HG02571 (cell line): ENCODE data around the gene ISG20L2.

Experiments
- ATAC-seq: cut with Tn5 transposase; IDR thresholded peaks from one replicate; pipeline ENCODE4 v1.9.1; 2021; ENCODE audit warnings: mild to moderate bottlenecking, moderate library complexity; ENCODE audit not compliant: unreplicated experiment

The ISG20L2 gene

DNA sequence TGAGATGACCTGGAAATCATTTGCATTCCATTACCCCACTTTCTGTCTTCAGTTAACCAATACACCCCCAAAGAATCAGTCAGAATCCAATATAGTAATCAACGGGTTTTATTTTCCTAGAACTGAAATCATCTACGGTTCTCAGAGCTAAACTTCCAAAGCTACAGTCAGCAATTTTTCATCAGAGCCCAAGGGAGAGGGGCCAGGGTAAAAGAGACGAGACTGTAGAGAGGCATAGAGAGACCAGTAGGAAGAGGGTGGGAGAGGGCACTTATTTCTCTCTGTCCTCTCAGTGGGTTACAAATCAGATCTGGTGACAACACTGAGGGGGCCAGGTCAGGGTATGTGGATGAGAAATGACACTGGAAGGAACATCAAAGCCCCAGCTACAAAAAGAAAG is 13.5 kb upstream of the ISG20L2 start:
- no peak for ATAC-seq

DNA sequence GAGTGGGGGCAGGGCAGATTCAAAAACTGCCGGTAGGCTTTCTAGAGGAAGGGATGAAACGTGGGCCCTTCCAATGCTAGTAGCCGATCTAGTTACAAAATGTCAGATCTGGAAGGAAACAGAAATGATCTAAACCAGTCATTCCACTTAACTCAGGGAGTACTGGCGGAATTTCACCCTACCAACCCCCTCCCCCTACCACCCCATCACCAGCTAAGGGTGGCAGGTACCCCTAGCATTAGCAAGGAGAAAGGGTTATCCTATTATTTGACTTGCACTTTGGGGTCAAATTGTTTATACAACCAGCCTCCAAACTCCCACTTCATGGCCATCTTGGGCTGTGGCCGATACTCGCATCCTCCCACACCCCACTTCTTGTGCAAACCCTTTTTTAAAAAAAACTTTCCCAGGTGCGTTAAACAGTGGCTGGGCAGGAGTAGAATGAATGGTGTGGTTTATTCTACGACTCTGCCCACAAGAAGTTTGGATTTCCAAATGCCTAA is 13.0 kb upstream of the ISG20L2 start:
- ATAC-seq = no peak

DNA sequence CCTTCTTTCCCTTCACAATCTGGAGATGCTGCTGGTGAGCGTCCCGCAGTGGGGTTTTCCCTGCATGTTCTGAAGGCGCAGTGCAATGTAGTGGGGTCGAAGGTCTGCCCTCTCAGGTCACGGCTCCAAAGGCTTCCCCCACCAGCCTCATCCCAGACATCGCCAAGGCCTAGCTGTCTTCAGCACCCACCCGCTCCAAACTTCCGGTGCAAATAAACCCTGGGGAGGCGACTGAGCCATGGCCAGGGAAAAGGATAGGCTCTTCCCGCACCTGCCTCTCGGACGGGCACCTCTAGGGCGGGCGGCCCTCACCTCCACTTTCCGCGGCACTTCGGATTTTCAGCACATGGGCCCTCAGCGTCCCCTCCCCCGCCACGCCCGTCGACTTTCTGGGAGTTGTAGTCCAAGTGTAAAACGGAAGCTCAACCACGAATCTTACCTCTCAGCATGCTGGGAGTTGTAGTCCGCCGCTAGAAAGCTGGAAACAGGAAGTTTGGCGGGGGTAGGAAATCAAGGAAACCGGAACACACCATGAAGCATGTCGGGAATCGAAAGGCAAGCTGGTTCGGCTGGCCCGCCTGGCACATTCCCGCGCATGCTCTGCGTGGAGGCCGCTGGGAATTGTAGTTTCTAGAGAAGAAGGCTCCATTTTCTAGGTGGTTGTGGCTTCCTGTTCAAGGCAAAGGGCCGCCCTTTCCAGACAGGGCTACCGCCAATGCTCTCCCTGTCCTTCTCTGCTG is 12.3 kb upstream of the ISG20L2 start, which contains the start of gene MRPL24:
MRPL24 (minus strand) TSS at position 348 of the 740 bp plus-strand sequence. CDS start 2,384 bp downstream, outside the sequence.
- peak; percentile 84 for ATAC-seq

DNA sequence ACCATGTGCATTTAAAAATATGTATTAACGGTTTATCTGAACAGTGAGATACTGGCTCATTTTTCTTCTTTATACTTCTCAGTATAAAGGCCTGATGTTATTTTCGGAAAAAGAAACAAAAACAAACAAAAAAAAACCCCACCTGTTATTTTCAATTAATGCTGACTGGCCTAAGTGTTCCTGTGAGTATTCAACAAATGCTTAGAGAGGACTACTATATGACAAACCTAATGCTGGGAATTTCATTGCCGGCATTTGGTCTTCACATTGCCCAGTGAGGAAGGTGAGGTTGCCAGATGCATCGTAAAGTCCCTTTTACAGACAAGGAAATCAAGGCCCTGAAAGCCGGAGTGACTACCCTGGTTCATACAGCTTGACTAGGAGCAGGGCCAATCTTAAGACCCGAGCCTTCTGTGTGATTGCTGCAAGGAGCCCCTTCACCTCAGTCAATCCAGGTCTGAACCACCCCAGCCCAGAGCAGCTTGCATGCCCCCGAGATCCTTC is 11.7 kb upstream of the ISG20L2 start:
- ATAC-seq = peak; percentile 0

DNA sequence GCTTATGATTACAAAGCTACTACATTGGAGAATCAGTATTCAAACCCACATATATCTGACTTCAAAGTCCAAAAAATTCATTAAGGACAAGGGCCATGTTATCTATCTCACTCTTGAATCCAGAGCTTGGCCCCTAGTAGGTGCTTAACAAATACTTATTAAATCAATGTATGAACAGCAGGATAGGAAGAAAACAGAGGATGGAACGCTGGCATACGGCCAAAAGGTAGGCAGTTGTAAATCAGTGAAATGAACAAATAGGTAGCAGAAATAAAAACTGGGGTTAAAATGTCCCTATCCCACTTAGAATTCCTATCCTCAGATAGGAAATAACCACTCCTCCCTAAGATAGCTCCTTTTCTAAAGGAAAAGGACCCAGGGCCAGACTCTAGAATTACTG is 10.3 kb upstream of the ISG20L2 start:
- ATAC-seq = no peak

DNA sequence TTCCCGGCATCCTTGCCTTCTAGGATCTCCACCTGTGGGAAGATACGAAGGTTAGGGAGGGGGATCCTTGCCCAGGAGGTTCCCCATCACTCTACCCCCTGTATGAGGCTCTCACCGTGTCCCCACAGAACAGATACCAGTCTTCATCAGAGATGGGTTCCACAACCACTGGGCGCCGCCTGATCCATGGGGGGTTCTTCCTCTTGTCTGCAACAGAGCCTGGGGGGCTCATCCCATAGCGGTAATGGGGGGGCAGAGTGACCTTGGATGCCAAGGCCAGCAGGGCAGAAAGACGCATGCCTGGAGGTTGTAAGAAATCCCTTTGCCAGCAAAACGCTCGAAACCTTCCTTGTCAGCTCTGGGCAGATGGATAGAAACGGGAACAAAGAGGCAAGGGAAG is 9.8 kb upstream of the ISG20L2 start:
- ATAC-seq = no peak

DNA sequence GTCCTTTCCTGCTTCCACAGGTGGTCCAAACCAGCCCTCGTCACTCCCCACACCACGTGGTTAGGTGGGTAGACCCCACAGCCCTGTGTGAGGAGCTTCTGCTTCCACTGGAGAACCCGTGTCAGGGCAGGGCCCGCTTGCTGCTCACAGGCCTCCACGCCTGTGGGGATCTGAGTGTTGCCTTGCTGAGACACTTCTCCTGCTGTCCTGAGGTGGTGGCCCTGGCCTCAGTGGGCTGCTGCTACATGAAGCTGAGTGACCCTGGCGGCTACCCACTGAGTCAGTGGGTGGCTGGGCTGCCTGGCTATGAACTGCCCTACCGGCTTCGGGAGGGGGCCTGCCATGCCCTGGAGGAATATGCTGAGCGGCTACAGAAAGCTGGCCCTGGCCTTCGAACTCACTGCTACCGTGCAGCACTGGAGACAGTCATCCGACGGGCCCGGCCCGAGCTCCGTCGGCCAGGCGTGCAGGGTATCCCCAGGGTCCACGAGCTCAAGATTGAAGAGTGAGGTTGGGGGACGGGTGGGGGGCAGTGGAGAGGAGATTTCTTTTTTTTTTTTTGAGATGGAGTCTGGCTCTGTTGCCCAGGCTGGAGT is 5.5 kb upstream of the ISG20L2 start:
- no peak for ATAC-seq

DNA sequence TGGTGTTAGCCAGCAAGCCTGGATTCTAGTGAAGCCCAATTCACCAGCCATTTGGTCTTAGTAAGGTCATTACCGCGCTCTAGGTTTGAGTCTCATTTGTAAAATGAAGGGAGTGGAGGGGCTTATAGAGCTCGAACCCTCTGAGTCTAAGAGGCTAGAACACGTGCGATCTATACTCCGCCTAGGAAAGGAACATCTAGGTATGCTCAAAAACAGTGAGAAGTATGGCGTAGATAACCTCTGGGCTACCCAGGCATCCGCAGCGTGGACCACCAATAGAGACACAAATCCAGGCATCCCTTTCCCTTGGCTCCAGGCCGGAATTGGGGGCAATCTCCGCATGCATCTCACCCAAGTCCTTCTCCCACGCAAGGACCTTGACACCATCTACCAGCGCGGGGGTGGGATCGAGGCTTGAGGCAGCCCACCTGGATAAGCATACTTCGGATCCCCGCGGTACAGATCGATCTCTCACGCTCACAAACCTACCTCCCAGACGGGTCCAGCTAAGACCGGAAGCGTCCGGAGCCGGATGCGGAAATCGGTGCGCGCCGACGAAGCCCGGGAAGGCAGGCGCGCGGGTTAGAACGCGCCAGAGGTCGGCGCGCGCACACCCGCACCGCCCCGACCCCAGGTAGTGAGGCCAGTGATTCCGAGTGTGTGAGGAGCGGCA is 504 bp downstream of the ISG20L2 start, which contains the start of gene METTL25B:
METTL25B (plus strand) TSS at position 544 of the 673 bp plus-strand sequence. CDS start 636 bp downstream, outside the sequence.
- peak; percentile 61 for ATAC-seq

DNA sequence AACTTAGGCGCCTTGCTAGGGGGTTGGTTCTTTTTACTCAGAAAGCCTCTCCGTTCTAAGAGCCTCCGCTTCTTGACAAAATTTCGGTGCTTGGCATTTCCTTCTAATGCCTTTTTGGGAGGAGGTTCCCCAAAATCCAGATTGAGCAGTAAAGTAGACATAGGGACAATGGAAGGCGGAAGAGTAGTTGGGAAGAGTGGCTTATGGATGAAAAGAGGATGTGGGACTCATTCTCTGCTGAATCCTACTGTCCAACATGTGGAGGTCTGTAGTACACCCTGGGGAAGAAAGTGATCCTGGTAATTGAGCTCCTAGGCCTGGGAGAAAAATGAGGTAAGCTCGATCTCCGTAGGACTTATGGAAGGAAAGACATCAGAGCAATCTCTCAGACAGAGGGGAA is 1.1 kb downstream of the ISG20L2 start:
- ATAC-seq = no peak

DNA sequence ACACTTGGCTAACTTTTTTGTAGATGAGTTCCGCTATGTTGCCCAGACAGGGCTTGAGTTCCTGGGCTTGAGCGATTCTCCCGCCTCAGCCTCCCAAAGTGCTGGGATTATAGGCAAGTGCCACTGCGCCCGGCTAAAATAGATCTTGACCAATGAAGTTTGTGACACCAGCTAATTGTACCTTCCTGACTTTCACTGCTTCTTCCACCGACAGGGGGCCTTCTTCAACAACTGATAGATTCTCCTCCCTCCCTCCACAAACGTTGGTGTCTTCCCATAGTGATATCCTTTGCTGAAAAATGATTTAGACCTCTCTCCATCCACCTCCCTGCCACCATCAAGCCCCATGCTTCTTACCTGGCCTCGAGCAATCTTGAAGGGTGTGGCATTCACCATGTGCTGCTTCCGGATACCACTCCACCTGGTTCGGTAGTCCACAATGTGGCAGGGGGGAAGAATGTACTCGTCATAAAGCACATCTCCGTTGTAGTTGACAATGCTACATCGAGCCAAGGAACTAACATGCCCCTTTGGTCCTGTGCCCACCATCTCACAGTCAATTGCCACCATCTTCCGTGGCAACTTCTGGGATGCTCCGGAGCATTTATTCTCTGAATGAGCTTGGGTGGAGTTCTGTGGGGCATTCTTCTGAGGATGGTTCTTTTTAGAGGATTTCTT is 1.9 kb downstream of the ISG20L2 start:
- ATAC-seq = no peak

DNA sequence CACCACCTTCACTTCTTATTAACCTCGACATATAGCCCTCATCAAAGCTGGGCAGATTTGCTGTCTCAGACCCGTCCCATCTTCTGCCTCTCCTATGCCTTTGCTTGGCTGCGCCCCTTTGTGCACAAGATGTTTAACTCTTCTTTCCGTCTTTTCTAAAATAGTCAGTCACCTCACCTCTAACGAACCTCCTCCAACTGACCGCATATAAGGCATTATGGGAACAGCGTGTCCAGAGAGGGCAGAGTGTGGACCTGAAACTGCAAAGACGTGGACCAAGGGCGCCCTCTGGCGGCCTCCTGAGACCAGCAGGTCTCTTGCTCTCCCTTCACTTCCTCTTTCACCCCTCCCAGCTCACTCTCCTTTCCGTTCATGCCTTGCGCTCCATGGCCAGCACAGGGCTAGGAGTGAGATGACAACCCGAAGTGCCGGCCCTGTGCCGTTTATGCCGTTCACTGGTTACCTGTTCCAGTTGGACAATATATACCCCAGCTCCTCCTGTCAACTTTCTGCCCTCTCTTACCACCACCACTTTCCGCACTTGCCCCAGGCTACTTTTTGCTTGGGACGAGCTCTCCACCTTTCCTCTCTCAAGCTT is 2.8 kb downstream of the ISG20L2 start:
- no peak for ATAC-seq

DNA sequence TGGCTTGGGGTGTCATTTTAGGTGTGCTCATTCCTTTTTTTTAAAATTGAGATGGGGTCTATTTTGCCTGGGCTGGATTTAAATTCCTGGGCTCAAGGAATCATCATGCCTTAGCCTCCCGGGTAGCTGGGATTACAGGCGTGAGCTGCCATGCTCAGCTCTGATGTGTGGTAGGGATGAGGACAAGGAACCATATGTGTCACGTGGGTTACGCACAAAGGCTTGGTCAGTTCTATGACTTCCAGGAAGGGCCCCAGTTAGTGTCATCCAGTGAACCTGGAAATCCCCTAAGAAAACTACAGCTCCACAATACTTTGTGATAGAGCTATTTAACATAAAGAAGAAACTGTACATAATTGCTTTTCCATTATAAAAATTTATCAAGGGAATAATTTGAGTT is 7.0 kb downstream of the ISG20L2 start:
- no peak for ATAC-seq

DNA sequence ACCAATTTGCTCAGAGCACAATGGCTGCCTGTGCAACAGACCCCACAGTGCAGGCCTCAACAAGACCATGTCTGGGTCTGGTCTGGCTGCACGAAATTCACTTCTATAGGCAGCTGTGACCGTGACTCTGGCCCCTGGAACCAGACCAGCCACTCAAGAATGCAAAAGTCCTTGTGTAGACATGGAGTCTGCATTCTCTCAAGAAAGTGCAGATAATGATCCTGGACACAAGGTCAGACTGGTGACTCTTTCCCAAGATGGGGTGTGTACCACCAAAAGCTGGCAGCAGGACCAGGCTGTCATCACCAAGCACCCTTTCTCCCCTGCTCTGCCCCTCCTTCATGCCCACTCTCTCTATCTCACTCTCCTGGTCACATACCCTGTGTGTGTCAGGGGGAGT is 7.4 kb downstream of the ISG20L2 start:
- ATAC-seq = no peak

DNA sequence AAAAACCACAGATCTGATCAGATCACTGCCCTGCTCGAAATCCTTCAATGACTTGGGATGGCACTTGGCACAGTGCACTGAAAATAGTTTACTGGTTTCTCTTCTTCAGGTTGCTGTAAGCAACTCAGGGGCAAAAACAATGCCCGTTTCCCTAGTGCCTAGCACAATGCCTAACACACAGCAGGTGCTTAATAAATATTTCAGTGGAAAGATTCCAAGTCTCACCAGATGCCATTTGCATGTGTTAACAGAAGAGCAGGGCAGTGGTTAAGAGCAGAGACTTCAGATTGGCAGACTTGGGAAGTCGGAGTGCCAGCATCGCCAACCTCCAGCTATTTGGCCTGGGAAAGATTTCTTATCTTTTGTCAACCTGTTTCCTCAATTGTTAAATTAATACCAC is 11.2 kb downstream of the ISG20L2 start:
- no peak for ATAC-seq

DNA sequence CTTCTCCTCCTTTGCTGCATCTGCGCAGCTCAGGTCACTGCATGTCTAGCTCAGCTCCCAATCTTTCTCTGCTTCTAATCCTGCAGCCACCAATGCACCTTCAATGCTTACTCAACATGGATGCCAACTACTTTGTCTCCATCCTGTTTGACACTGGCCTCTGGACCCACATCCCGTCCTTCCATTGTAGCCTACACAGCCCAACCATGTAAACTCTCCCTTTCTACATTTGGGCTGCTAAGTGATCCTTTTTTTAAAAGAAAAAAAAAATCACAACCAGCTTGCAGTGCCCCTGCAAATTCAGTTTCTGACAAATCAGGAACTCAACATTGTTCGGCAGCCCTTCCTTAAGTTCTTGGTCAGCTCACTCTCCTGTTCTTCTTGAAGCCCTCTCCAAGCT is 13.7 kb downstream of the ISG20L2 start:
- ATAC-seq = no peak

DNA sequence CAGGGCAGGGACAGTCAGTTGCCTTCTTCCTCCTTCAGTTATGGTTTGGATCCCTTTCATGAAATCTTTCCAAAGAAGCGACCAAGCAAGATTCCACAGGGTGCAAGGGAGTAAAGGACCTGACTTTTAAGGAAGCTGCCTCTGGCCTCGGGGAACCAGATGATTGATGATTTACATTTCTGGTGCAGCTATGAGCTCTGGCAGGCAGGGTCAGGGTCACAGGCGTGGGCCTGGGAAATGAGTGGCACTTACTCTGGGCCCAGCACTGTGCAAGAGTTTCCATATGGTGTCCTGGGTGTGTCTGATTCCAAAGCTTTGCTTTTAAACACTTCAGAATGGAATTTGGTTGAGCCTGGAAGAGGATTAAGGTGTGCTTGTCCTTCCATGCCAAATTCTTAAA is 15.9 kb downstream of the ISG20L2 start:
- no peak for ATAC-seq

DNA sequence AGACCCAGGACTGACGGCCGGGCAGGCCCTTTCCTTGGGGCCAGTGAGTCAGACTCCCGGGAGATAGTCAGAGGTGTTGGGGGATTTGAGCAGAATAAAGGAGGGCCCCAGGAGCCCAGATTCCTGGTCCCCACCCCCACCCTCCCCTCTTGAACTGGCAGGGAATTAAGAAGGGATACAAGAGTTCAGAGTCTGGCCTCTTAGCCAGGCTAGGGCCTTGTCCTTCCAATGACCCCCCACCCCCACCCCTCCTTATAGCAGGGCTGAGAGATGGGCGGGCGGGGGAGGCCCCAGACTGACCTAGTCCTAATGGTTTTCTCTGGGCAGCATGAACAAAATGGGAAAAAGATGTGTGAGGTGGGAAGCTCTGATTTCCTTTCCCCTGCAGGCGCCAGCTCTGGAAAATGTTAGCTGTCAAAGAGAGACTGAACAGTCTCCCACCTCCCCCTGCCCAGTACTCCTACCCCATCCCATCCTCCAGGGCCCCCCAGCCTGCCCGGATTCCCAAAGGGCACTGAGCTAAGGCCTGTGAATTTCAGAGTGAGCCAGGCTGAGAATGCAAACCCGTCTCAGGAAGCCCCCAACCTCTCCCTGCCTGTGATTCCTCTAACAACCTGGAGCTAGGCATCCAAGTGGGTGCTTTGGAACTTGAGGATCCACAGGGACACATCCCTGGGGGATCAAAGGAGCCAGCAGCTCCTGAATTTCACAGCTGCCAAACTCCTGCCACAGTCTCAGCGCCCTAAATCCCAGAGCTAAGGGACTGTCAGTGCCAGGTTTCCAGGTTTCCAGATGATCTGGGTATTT is 17.4 kb downstream of the ISG20L2 start:
- no peak for ATAC-seq

DNA sequence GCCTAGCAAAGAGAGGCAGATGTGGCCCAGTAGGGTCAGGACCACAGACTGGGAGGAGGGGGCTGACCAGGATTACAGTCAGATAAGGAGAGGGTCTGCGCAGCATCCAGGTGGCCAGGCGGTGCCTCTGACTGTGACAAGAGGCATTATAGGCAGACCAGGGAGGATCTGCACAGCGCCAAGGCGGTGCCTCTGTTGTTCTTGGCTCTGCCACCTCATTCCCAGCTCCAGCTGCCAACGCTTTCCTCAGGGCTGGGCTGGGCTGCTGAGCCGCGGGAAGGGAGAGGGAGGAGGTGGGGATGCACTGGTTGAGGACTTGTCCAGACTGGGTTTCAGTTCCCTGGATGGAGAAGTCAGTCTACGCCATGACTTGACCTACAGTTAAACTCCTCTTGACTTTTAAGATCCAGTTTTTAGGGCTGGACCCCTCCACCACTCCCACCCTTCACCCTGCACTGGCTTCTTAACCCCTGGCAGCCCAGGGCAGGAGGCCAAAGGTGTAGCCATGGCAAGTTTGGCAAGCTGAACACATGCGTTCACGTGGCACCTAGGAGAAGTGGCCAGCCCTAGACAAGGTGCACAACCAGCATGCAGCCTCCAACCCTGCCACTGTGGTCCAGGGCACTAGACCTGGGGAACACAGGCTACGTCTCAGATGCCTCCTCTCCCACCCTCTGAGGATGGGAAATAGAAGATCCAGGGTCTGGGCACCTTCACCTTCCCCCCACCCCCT is 18.6 kb downstream of the ISG20L2 start:
- no peak for ATAC-seq

DNA sequence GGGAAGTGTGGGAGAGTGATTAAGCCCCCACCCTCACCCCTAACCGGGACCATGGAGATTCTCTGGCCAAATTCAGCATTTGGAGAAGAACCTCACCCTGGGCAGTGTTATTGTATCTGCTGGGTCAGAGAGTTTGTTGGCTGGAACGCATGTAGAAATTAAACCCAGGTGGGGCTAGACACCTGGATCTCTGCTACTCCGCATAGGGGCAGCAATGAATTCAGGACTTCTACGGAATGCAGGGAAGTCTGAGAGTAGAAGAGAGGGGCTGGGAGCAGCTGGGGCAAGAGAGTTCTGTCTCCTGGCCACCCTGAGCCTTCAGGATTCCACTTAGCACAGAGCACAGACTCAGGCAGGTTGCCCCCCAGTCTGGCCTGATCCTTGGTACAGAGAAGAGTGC is 19.5 kb downstream of the ISG20L2 start:
- no peak for ATAC-seq
